ENCODE data around the gene CACTIN. TPM values are rescaled to one million over a fixed set of nuclear protein-coding genes. Genes with fewer than 3 reads are reported as not detected.

Gene CACTIN
- total RNA-seq, 1 experiment from 2014 or later: 33.2 TPM

DNA sequence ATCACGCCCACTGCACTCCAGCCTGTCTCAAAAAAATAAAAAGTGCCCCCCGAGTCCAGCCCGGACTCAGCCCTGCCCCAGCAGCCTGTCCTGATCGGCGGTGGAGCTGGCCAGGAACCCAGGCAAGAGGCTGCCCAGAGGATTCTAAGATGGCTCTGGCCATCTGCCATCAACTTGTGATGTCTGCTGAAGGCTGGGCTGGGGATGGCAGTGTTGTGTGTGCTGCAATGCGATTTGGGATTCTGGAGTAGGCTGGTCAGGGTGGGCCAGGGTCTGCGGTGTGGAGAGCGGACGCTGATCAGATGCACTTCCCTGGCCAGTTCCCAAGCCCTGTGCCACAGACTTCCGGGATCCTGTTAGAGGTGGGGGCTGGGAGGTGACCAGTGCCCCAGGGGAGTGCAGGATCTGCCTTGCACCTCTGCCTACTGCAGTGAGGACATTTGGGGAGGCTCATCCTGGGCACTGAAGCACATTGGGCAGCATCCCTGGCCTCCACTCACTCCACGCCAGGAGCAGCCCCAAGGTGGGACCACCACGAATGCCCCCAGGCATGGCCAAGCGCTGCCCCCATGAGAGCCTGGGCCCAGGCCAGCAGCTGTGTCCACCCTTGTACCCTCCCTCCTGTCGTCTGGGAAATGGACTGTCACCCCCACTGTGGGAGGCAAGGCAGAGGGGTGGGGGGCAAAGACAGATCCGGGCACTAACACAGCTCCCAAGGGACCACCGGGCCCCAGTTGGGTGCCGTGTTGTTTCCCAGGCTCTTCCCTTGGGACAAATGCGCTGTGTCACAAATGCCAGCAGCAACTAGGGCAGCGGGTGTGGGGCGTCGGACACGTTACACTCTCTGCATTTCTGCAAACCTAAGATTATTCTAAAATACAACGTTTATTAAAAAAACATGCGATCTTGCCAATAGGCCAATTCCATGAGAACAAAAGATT lies 16.5 kb downstream of the CACTIN start:
- Histone ChIP-seq H3K9me3 (ENCODE audit: control insufficient read depth in 1 of 2, insufficient read depth in 1 of 2, low read depth in 1 of 2, low read length in 2 of 2) (no peaks in the 10 kb centered on the region), H4K20me1 (ENCODE audit: insufficient read depth) (no peaks in the 10 kb centered on the region), H3K4me3 (replicated peaks in 1 of 2; ENCODE audit: low read depth in 1 of 2, low read length in 2 of 2) (no peak overlapping the region), H3K36me3 (ENCODE audit: control insufficient read depth in 1 of 2, insufficient read depth in 2 of 2, low read length in 2 of 2) (peaks cover 0 to 7% of the 10 kb centered on the region in 2 experiments; a peak in 1 of 4 replicates), H2AFZ (ENCODE audit: low read depth, low read length, poor library complexity, severe bottlenecking) (no peak overlapping the region), H3K4me1 (ENCODE audit: control insufficient read depth in 1 of 2, insufficient read depth in 2 of 2, low read length in 2 of 2) (peaks cover 13 to 28% of the 10 kb centered on the region in 2 experiments), H3K79me2 (ENCODE audit: insufficient read depth, low read length) (no peaks in the 10 kb centered on the region), H3K9ac (ENCODE audit: low read length) (no peak overlapping the region), H3K27me3 (ENCODE audit: insufficient read depth, low read length) (no peaks in the 10 kb centered on the region), H3K9me2 (ENCODE audit: insufficient read depth) (no peaks in the 10 kb centered on the region), H3K27ac (ENCODE audit: low read depth, low read length) (no peak overlapping the region), H3K4me2 (ENCODE audit: low read length) (no peak overlapping the region)
- intact Hi-C loops (cut with micrococcal nuclease): no loop called here
- RAD21 ChIA-PET (ENCODE audit: low non-redundant PET in 1 of 2, low total read pairs in 2 of 2, uncharacterized antibody in 2 of 2, unreplicated experiment in 2 of 2): no interaction called here
- DNase-seq (ENCODE audit: low read depth, low spot score): no peak
- BruUV-seq (replicated peaks): no TSS peak
- 0 out of 2 replicates have a peak, but pooled peaks have one; percentile 14 for TF ChIP-seq POLR2AphosphoS5 (IDR thresholded peaks at IDR 0.05; ENCODE audit: low read depth, low read length)
- TF ChIP-seq SRF (IDR thresholded peaks at IDR 0.05; ENCODE audit: low read depth): no peak
- CTCF ChIA-PET: no interaction called here
- no peak for ATAC-seq
- POLR2A ChIA-PET: no interaction called here

DNA sequence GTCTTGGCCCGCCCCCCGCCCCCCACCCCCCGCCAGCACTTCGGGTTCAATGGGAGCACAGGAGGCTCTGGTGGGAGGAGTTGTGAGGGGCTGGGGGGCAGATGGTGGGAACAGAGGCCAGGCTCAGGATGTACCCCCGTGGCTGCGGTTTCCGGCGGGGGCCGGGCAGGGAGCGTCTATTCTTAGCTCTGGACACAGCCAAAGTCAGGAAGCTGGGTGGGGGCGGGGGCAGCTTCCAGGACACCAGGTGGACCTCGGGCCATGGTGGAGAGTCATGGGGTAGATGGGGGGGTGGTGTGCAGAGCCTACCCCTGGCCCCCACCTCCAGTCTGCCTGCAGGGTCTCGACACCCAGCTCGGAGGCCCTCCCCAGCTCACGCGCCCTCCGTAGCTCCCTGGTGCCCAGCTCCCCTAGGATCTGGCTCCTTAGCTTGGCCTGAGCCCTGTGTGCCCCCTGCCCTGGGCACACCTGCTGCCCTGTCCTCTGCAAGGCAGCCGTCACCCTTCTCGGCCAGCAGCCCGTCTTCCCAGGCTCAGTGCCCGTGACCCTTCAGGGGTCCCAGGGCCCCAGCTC lies 17.8 kb downstream of the CACTIN start:
- Histone ChIP-seq H3K79me2 (ENCODE audit: insufficient read depth, low read length) (no peaks in the 10 kb centered on the region), H3K9ac (ENCODE audit: low read length) (no peak overlapping the region), H3K4me2 (ENCODE audit: low read length) (no peak overlapping the region), H2AFZ (ENCODE audit: low read depth, low read length, poor library complexity, severe bottlenecking) (no peak overlapping the region), H3K27me3 (ENCODE audit: insufficient read depth, low read length) (no peaks in the 10 kb centered on the region), H3K4me1 (ENCODE audit: control insufficient read depth in 1 of 2, insufficient read depth in 2 of 2, low read length in 2 of 2) (peaks cover 13 to 28% of the 10 kb centered on the region in 2 experiments), H3K9me2 (ENCODE audit: insufficient read depth) (no peaks in the 10 kb centered on the region), H3K4me3 (replicated peaks in 1 of 2; ENCODE audit: low read depth in 1 of 2, low read length in 2 of 2) (no peak overlapping the region), H3K36me3 (ENCODE audit: control insufficient read depth in 1 of 2, insufficient read depth in 2 of 2, low read length in 2 of 2) (peaks cover 0 to 7% of the 10 kb centered on the region in 2 experiments; a peak in 1 of 4 replicates), H3K9me3 (ENCODE audit: control insufficient read depth in 1 of 2, insufficient read depth in 1 of 2, low read depth in 1 of 2, low read length in 2 of 2) (no peaks in the 10 kb centered on the region), H3K27ac (ENCODE audit: low read depth, low read length) (peak overlapping the region; percentile 22; the same call in 1 of the 2 replicates), H4K20me1 (ENCODE audit: insufficient read depth) (no peaks in the 10 kb centered on the region)
- ATAC-seq (no peak), DNase-seq (ENCODE audit: low read depth, low spot score) (no peak)
- no TSS peak for BruUV-seq (replicated peaks)
- RAD21 ChIA-PET (ENCODE audit: low non-redundant PET in 1 of 2, low total read pairs in 2 of 2, uncharacterized antibody in 2 of 2, unreplicated experiment in 2 of 2): no interaction called here
- POLR2A ChIA-PET: interaction anchor here (0.6 to 1.4 kb wide), 3 partner anchors 14 to 18 kb away, joined by 3 to 4 read pairs (median 3); partner anchors contain the start of gene CACTIN
- CTCF ChIA-PET: interaction anchor here (0.6 kb wide), 1 partner anchor 10 kb away, joined by 3 read pairs; no protein-coding TSS in a partner anchor
- intact Hi-C loops (cut with micrococcal nuclease): no loop called here
- TF ChIP-seq EZH2 (IDR thresholded peaks at IDR 0.05): no peak
- TF ChIP-seq JUND (IDR thresholded peaks at IDR 0.05): no peak
- TF ChIP-seq, protein P1, sequence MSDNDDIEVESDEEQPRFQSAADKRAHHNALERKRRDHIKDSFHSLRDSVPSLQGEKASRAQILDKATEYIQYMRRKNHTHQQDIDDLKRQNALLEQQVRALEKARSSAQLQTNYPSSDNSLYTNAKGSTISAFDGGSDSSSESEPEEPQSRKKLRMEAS (IDR thresholded peaks at IDR 0.05): no peak
- TF ChIP-seq SRF (IDR thresholded peaks at IDR 0.05; ENCODE audit: low read depth): no peak
- TF ChIP-seq, protein P2, sequence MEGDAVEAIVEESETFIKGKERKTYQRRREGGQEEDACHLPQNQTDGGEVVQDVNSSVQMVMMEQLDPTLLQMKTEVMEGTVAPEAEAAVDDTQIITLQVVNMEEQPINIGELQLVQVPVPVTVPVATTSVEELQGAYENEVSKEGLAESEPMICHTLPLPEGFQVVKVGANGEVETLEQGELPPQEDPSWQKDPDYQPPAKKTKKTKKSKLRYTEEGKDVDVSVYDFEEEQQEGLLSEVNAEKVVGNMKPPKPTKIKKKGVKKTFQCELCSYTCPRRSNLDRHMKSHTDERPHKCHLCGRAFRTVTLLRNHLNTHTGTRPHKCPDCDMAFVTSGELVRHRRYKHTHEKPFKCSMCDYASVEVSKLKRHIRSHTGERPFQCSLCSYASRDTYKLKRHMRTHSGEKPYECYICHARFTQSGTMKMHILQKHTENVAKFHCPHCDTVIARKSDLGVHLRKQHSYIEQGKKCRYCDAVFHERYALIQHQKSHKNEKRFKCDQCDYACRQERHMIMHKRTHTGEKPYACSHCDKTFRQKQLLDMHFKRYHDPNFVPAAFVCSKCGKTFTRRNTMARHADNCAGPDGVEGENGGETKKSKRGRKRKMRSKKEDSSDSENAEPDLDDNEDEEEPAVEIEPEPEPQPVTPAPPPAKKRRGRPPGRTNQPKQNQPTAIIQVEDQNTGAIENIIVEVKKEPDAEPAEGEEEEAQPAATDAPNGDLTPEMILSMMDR (IDR thresholded peaks at IDR 0.05 in 2 of 3, conservative IDR thresholded peaks at IDR 0.05 in 1 of 3; ENCODE audit: borderline replicate concordance in 1 of 3, insufficient read depth in 1 of 3, low read depth in 2 of 3, low read length in 2 of 3): no peak
- TF ChIP-seq, protein P3, sequence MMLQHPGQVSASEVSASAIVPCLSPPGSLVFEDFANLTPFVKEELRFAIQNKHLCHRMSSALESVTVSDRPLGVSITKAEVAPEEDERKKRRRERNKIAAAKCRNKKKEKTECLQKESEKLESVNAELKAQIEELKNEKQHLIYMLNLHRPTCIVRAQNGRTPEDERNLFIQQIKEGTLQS (IDR thresholded peaks at IDR 0.05): no peak
- TF ChIP-seq, protein P4, sequence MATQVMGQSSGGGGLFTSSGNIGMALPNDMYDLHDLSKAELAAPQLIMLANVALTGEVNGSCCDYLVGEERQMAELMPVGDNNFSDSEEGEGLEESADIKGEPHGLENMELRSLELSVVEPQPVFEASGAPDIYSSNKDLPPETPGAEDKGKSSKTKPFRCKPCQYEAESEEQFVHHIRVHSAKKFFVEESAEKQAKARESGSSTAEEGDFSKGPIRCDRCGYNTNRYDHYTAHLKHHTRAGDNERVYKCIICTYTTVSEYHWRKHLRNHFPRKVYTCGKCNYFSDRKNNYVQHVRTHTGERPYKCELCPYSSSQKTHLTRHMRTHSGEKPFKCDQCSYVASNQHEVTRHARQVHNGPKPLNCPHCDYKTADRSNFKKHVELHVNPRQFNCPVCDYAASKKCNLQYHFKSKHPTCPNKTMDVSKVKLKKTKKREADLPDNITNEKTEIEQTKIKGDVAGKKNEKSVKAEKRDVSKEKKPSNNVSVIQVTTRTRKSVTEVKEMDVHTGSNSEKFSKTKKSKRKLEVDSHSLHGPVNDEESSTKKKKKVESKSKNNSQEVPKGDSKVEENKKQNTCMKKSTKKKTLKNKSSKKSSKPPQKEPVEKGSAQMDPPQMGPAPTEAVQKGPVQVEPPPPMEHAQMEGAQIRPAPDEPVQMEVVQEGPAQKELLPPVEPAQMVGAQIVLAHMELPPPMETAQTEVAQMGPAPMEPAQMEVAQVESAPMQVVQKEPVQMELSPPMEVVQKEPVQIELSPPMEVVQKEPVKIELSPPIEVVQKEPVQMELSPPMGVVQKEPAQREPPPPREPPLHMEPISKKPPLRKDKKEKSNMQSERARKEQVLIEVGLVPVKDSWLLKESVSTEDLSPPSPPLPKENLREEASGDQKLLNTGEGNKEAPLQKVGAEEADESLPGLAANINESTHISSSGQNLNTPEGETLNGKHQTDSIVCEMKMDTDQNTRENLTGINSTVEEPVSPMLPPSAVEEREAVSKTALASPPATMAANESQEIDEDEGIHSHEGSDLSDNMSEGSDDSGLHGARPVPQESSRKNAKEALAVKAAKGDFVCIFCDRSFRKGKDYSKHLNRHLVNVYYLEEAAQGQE (IDR thresholded peaks at IDR 0.05; ENCODE audit: low read depth): no peak
- TF ChIP-seq POLR2AphosphoS5 (IDR thresholded peaks at IDR 0.05; ENCODE audit: low read depth, low read length): no peak
- no peak for TF ChIP-seq EGR1 (IDR thresholded peaks at IDR 0.05; ENCODE audit: low read depth)
- TF ChIP-seq ZFX (IDR thresholded peaks at IDR 0.05): no peak
